GM12878 (cell line): Measurements from ENCODE around the gene DICER1. TPM values are rescaled to one million over a fixed set of nuclear protein-coding genes. Genes with fewer than 3 reads are reported as not detected.

ENCODE experiments used
- ATF2 ChIP-seq: IDR thresholded peaks from 2 replicates; pipeline ENCODE4 v1.6.1; 2012; ENCODE audit warnings: low read length, inconsistent platforms
- BACH1 ChIP-seq: fragments of 450-650 bp; IDR thresholded peaks from 2 replicates; pipeline ENCODE4 v1.6.1; 2017; ENCODE audit warnings: mild to moderate bottlenecking, borderline replicate concordance
- CBFB ChIP-seq: IDR thresholded peaks from 2 replicates; pipeline ENCODE4 v1.6.1; 2016; ENCODE audit warnings: antibody characterized with exemption, low read depth
- CHD1 ChIP-seq: IDR thresholded peaks from 2 replicates; pipeline ENCODE4 v1.6.1; 2012; ENCODE audit warnings: low read depth, low read length, improper control_type of control experiment
- CREB1 ChIP-seq: IDR thresholded peaks from 2 replicates; pipeline ENCODE4 v1.6.1; 2012; ENCODE audit warnings: low read depth, mild to moderate bottlenecking, inconsistent platforms
- E4F1 ChIP-seq: fragments of 450-650 bp; IDR thresholded peaks from 2 replicates; pipeline ENCODE4 v1.6.1; 2018; ENCODE audit warnings: borderline replicate concordance, mild to moderate bottlenecking; ENCODE audit not compliant: partially characterized antibody
- ESRRA ChIP-seq: IDR thresholded peaks from 2 replicates; pipeline ENCODE4 v1.6.1; 2012; ENCODE audit warnings: mild to moderate bottlenecking, low read length, improper control_type of control experiment
- GABPA ChIP-seq: IDR thresholded peaks from 2 replicates; pipeline ENCODE4 v1.6.1; 2014; ENCODE audit warnings: antibody characterized with exemption, low read depth, mild to moderate bottlenecking, inconsistent platforms
- IKZF1 ChIP-seq: fragments of 450-650 bp; conservative IDR thresholded peaks from 2 replicates; pipeline ENCODE4 v1.6.1; 2017; ENCODE audit warnings: antibody characterized with exemption, mild to moderate bottlenecking
- IKZF2 ChIP-seq, 2 experiments: fragments of 450-650 bp; IDR thresholded peaks; 2 replicates each; pipeline ENCODE4 v1.6.1; 2017; ENCODE audit warnings: mild to moderate bottlenecking in 2 of 2, moderate library complexity in 2 of 2
- LARP7 ChIP-seq: fragments of 450-650 bp; IDR thresholded peaks from 2 replicates; pipeline ENCODE4 v1.6.1; 2017; ENCODE audit warnings: mild to moderate bottlenecking
- NR2C1 ChIP-seq: fragments of 450-650 bp; IDR thresholded peaks from 2 replicates; pipeline ENCODE4 v1.6.1; 2017; ENCODE audit warnings: antibody characterized with exemption, mild to moderate bottlenecking, moderate library complexity
- SMAD5 ChIP-seq: IDR thresholded peaks from 2 replicates; pipeline ENCODE4 v1.6.1; 2016; ENCODE audit warnings: antibody characterized with exemption, low read depth
- SRF ChIP-seq, 2 experiments: IDR thresholded peaks; 2 replicates each; pipeline ENCODE4 v1.6.1; 2011; ENCODE audit warnings: low read depth in 2 of 2, low read length in 2 of 2, mild to moderate bottlenecking in 1 of 2, moderate library complexity in 1 of 2
- SUPT20H ChIP-seq: IDR thresholded peaks from 2 replicates; pipeline ENCODE4 v1.6.1; 2011; ENCODE audit warnings: low read depth, mild to moderate bottlenecking, low read length, moderate library complexity, borderline replicate concordance; ENCODE audit not compliant: control insufficient read depth
- ZBTB33 ChIP-seq: fragments of 450-650 bp; IDR thresholded peaks from 2 replicates; pipeline ENCODE4 v1.6.1; 2017; ENCODE audit warnings: mild to moderate bottlenecking
- ZNF207 ChIP-seq: fragments of 450-650 bp; IDR thresholded peaks from 2 replicates; pipeline ENCODE4 v1.6.1; 2014; ENCODE audit warnings: antibody characterized with exemption, mild to moderate bottlenecking, borderline replicate concordance
- ZNF24 ChIP-seq: fragments of 450-650 bp; IDR thresholded peaks from 2 replicates; pipeline ENCODE4 v1.6.1; 2017; ENCODE audit warnings: antibody characterized with exemption, mild to moderate bottlenecking
- ZNF592 ChIP-seq: fragments of 450-650 bp; IDR thresholded peaks from 2 replicates; pipeline ENCODE4 v1.6.1; 2017; ENCODE audit warnings: mild to moderate bottlenecking, moderate library complexity
- ZSCAN29 ChIP-seq: fragments of 450-650 bp; IDR thresholded peaks from 2 replicates; pipeline ENCODE4 v1.6.1; 2017; ENCODE audit warnings: mild to moderate bottlenecking, moderate library complexity
- polyA plus RNA-seq, 11 experiments: library from polyadenylated mRNA; depleted of rRNA in 4 of 11; unstranded in 6 of 11; stranded (reverse) in 5 of 11; fragments of >200 nt; fragmentation: Nextera tagmentation in 4 of 11; fragmentation: Illumina TruSeq in 1 of 11; extraction: Ambion mirVana in 4 of 11; extraction: Trizol in 1 of 11; gene quantifications; 1 replicate in 1 of 11; 2 replicates in 10 of 11; pipeline versions ENCODE4 v1.2.1 to v1.2.3, GENCODE V29; 2011 to 2016; ENCODE audit warnings: inconsistent platforms in 2 of 11, missing spikeins in 2 of 11, low read depth in 1 of 11
- total RNA-seq, 4 experiments: library from RNA; depleted of rRNA in 3 of 4; stranded (reverse); fragments of >200 nt in 3 of 4; fragmentation: Illumina TruSeq in 1 of 4; extraction: Trizol in 1 of 4; gene quantifications; 2 replicates each; pipeline versions ENCODE4 v1.2.1 to v1.2.3, GENCODE V29; 2013 to 2021

DICER1 gene
- total and polyA plus RNA-seq, 10 of the 15 experiments (the other 5 are each of a cell fraction or from before 2014, with no cell fraction given), result 6.8 to 70.8 (median 37.1) TPM

DNA sequence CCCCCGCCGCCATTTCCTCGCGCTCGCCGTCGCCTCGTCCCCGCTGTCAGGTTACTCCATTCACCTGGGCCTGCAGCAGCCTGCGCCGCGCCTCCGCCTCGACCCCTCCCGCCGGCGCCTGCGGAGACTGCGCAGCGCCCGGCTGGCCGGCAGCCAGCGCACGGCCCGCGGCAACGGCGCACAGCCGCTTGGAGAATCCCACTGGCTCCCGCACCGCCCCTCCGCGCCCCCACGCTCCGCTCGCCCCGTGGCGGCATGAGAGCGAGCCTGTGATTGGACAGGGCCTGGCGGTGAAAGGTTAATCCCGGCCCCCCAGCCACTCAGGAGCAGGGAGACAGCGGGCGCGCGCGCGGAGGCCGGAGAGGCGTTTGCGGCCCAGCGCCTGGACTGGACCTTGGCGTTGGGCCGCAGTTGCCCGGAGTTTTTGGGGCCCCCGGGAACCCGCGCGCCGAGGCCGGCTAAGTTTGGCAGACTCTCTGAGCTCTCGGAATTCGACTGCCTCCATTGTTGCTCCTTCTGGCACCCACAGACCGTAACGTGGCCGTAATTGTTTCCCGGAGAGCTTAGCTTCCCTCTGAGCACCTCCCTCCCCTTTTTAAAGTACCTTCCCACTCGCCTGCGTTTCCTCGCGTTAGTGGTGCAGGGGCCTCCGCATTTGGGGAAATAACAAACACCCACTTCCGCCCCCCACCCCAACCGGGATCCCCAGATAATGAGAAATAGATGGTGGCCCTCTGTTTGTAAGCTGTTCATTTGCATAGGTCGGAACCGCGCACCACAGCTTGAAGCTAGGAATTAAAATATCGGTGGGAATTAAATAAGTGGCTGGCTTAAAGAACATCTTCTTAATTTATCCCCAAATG is at the start of gene DICER1 (continued):
- TF ChIP-seq ZSCAN29 (peak; percentile 58; the same call in 1 of the 2 replicates), ZNF592 (peak; percentile 49; the same call in 1 of the 2 replicates), ATF2 (peak; percentile 27; the same call in 1 of the 2 replicates), ESRRA (no peak), ZNF24 (peak; percentile 79), IKZF2 (IDR thresholded peaks at IDR 0.05) (peak; percentile 57 to 69), E4F1 (no peak), CHD1 (0 out of 2 replicates have a peak, but pooled peaks have one; percentile 6), IKZF1 (peak; percentile 95), CREB1 (peak; percentile 52; the same call in 1 of the 2 replicates), CBFB (peak; percentile 60; the same call in 1 of the 2 replicates), NR2C1 (peak; percentile 97), GABPA (0 out of 2 replicates have a peak, but pooled peaks have one; percentile 28), ZNF207 (peak; percentile 73), SRF (IDR thresholded peaks at IDR 0.05; ENCODE audit: low read depth in 2 of 2, low read length in 2 of 2) (peak in 1 of 2 experiments; percentile 67; a peak in 1 of 4 replicates), BACH1 (0 out of 2 replicates have a peak, but pooled peaks have one; percentile 27), ZBTB33 (peak; percentile 30; the same call in 1 of the 2 replicates), SUPT20H (no peak), SMAD5 (no peak; the same call in 1 of the 2 replicates), LARP7 (peak; percentile 16; the same call in 1 of the 2 replicates)
